ENCODE results near the gene SPDYE6. TPM values are rescaled to one million over a fixed set of nuclear protein-coding genes. Genes with fewer than 3 reads are reported as not detected.

The SPDYE6 gene
- total and polyA plus RNA-seq, 10 of the 15 experiments (the other 5 are each of a cell fraction or from before 2014, with no cell fraction given): 0.05 to 2.3 (median 1.00) TPM; not detected in 6

DNA sequence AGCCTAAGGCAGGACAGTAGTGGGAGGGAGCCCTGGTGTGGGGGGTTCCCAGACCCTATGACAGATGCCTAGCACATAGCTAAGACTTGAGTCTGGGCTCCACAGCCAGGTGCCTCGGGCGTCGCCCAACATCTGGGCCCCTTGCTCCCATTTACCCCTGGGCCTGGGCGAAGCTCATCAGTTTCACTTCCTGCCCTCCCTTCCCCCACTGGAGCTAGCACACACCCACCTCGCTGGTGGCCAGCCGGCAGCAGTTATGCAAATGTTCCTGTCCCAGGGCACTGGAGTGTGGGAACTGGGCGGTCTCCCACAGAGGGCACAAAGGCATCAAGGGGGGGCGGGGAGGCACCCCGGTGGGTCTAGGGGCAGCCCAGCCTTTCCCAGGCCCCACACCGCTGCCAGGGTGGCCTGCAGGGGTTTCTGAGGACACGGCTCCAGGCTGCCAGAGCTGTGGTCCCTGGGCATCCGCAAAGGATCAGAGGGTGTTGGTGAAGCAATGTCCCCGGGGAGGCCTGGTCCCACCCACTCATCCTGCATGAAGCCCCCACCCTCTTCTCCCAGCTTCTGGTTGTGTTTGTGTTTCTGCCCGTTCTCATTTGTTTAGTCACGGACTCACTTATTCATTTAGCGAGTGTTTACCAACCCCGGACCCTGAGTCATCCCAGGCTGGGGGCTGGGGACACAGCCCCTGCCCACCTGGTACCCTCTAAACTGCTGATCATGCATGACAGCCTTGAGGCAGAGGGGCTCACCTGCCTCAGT is 49.1 kb downstream of the SPDYE6 start (continued):
- TF ChIP-seq MTA3 (IDR thresholded peaks at IDR 0.05; ENCODE audit: borderline replicate concordance, low read length) (peak; percentile 92; the same call in 1 of the 2 replicates), SP1 (IDR thresholded peaks at IDR 0.05; ENCODE audit: low read depth, low read length) (peak; percentile 92), JUND (IDR thresholded peaks at IDR 0.05; ENCODE audit: low read depth, low read length) (0 out of 2 replicates have a peak, but pooled peaks have one; percentile 5), FOXK2 (IDR thresholded peaks at IDR 0.05) (no peak), CBX5 (IDR thresholded peaks at IDR 0.05; ENCODE audit: low read depth) (no peak), BHLHE40 (IDR thresholded peaks at IDR 0.05; ENCODE audit: borderline replicate concordance in 1 of 2, low read depth in 2 of 2, low read length in 1 of 2) (peak; percentile 83 to 85), EP300 (IDR thresholded peaks at IDR 0.05; ENCODE audit: borderline replicate concordance in 1 of 2, control insufficient read depth in 1 of 2, low read depth in 2 of 2, low read length in 2 of 2) (peak; percentile 91 to 93), ETV6 (conservative IDR thresholded peaks at IDR 0.05 in 1 of 2, IDR thresholded peaks at IDR 0.05 in 1 of 2; ENCODE audit: borderline replicate concordance in 1 of 2, low read depth in 1 of 2) (peak in 1 of 2 experiments; percentile 77; a peak in 2 of 4 replicates), CBX3 (IDR thresholded peaks at IDR 0.05; ENCODE audit: borderline replicate concordance, low read depth) (no peak), PAX8 (IDR thresholded peaks at IDR 0.05) (no peak), KLF5 (IDR thresholded peaks at IDR 0.05; ENCODE audit: partially characterized antibody) (peak; percentile 75), MEF2A (IDR thresholded peaks at IDR 0.05; ENCODE audit: insufficient read depth, low read depth, low read length) (peak; percentile 86), NR2F1 (conservative IDR thresholded peaks at IDR 0.05) (peak; percentile 94), FOXM1 (IDR thresholded peaks at IDR 0.05; ENCODE audit: low read depth, low read length) (peak; percentile 94), POLR2AphosphoS2 (IDR thresholded peaks at IDR 0.05; ENCODE audit: low read depth, low read length) (0 out of 2 replicates have a peak, but pooled peaks have one; percentile 40), MTA2 (IDR thresholded peaks at IDR 0.05; ENCODE audit: low read depth) (peak; percentile 83), SIN3A (IDR thresholded peaks at IDR 0.05; ENCODE audit: low read depth, low read length) (0 out of 2 replicates have a peak, but pooled peaks have one; percentile 52), SREBF1 (IDR thresholded peaks at IDR 0.05; ENCODE audit: low read length) (no peak), TCF7 (IDR thresholded peaks at IDR 0.05; ENCODE audit: borderline replicate concordance) (no peak)
- TF ChIP-seq, protein P1, sequence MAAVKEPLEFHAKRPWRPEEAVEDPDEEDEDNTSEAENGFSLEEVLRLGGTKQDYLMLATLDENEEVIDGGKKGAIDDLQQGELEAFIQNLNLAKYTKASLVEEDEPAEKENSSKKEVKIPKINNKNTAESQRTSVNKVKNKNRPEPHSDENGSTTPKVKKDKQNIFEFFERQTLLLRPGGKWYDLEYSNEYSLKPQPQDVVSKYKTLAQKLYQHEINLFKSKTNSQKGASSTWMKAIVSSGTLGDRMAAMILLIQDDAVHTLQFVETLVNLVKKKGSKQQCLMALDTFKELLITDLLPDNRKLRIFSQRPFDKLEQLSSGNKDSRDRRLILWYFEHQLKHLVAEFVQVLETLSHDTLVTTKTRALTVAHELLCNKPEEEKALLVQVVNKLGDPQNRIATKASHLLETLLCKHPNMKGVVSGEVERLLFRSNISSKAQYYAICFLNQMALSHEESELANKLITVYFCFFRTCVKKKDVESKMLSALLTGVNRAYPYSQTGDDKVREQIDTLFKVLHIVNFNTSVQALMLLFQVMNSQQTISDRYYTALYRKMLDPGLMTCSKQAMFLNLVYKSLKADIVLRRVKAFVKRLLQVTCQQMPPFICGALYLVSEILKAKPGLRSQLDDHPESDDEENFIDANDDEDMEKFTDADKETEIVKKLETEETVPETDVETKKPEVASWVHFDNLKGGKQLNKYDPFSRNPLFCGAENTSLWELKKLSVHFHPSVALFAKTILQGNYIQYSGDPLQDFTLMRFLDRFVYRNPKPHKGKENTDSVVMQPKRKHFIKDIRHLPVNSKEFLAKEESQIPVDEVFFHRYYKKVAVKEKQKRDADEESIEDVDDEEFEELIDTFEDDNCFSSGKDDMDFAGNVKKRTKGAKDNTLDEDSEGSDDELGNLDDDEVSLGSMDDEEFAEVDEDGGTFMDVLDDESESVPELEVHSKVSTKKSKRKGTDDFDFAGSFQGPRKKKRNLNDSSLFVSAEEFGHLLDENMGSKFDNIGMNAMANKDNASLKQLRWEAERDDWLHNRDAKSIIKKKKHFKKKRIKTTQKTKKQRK (IDR thresholded peaks at IDR 0.05; ENCODE audit: low read depth, low read length): no peak
- TF ChIP-seq, protein P2, sequence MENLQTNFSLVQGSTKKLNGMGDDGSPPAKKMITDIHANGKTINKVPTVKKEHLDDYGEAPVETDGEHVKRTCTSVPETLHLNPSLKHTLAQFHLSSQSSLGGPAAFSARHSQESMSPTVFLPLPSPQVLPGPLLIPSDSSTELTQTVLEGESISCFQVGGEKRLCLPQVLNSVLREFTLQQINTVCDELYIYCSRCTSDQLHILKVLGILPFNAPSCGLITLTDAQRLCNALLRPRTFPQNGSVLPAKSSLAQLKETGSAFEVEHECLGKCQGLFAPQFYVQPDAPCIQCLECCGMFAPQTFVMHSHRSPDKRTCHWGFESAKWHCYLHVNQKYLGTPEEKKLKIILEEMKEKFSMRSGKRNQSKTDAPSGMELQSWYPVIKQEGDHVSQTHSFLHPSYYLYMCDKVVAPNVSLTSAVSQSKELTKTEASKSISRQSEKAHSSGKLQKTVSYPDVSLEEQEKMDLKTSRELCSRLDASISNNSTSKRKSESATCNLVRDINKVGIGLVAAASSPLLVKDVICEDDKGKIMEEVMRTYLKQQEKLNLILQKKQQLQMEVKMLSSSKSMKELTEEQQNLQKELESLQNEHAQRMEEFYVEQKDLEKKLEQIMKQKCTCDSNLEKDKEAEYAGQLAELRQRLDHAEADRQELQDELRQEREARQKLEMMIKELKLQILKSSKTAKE (IDR thresholded peaks at IDR 0.05; ENCODE audit: low read depth, poor library complexity, severe bottlenecking): peak; percentile 61
- TF ChIP-seq, protein P3, sequence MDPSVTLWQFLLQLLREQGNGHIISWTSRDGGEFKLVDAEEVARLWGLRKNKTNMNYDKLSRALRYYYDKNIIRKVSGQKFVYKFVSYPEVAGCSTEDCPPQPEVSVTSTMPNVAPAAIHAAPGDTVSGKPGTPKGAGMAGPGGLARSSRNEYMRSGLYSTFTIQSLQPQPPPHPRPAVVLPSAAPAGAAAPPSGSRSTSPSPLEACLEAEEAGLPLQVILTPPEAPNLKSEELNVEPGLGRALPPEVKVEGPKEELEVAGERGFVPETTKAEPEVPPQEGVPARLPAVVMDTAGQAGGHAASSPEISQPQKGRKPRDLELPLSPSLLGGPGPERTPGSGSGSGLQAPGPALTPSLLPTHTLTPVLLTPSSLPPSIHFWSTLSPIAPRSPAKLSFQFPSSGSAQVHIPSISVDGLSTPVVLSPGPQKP (IDR thresholded peaks at IDR 0.05; ENCODE audit: low read depth, low read length): no peak; the same call in 1 of the 2 replicates
- TF ChIP-seq, protein P4, sequence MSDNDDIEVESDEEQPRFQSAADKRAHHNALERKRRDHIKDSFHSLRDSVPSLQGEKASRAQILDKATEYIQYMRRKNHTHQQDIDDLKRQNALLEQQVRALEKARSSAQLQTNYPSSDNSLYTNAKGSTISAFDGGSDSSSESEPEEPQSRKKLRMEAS (IDR thresholded peaks at IDR 0.05; ENCODE audit: low read depth, low read length): peak; percentile 72; the same call in 1 of the 2 replicates

Data from GM12878 (cell line).